CD4-positive, alpha-beta T cell treated with Interferon gamma for 1 hour (primary cell): ENCODE data around the gene KLHL25.
"Not testable (repeated sequence)": the region's sequence is repeated elsewhere in the genome, so short reads cannot be mapped to it uniquely, and the experiment has no call there.

ENCODE experiments used
- DNase-seq: peaks from one replicate; pipeline ENCODE4 v3.0.0-alpha.2; 2020

Gene KLHL25

GRCh38 chr15:85794598-85795336, at the start of gene KLHL25:
Gene KLHL25 (minus strand): TSS chr15:85794925. CDS start chr15:85769810, 25,115 bp downstream.
- peak; percentile 95 for DNase-seq

- no peak for DNase-seq
Observed at GRCh38 chr15:85840802-85841152, 46.1 kb upstream of the KLHL25 start.

GRCh38 chr15:85840079-85840801, 45.5 kb upstream of the KLHL25 start:
- peak; percentile 64 for DNase-seq

- DNase-seq = no peak
Observed at GRCh38 chr15:85839643-85840042, 44.9 kb upstream of the KLHL25 start.

GRCh38 chr15:85838655-85839054, 43.9 kb upstream of the KLHL25 start:
- DNase-seq = no peak

GRCh38 chr15:85837881-85838280, 43.2 kb upstream of the KLHL25 start:
- DNase-seq = no peak

GRCh38 chr15:85837011-85837433, 42.3 kb upstream of the KLHL25 start:
- DNase-seq = no peak

- no peak for DNase-seq
Observed at GRCh38 chr15:85834651-85835050, 39.9 kb upstream of the KLHL25 start.

GRCh38 chr15:85832394-85832793, 37.7 kb upstream of the KLHL25 start:
- DNase-seq = peak; percentile 43

GRCh38 chr15:85831415-85832113, 36.8 kb upstream of the KLHL25 start:
- DNase-seq = no peak

- DNase-seq = not testable (repeated sequence)
Observed at GRCh38 chr15:85829754-85830153, 35.0 kb upstream of the KLHL25 start.

GRCh38 chr15:85828874-85829273, 34.1 kb upstream of the KLHL25 start:
- no peak for DNase-seq

- DNase-seq = no peak
Observed at GRCh38 chr15:85828126-85828525, 33.4 kb upstream of the KLHL25 start.

GRCh38 chr15:85826756-85827515, 32.2 kb upstream of the KLHL25 start:
- DNase-seq = no peak

- no peak for DNase-seq
Observed at GRCh38 chr15:85825719-85826118, 31.0 kb upstream of the KLHL25 start.

GRCh38 chr15:85825118-85825517, 30.4 kb upstream of the KLHL25 start:
- no peak for DNase-seq

- DNase-seq = no peak
Observed at GRCh38 chr15:85821545-85821944, 26.8 kb upstream of the KLHL25 start.

GRCh38 chr15:85819938-85820337, 25.2 kb upstream of the KLHL25 start:
- no peak for DNase-seq

GRCh38 chr15:85813234-85813633, 18.5 kb upstream of the KLHL25 start:
- no peak for DNase-seq

- DNase-seq = no peak
Observed at GRCh38 chr15:85810075-85810474, 15.3 kb upstream of the KLHL25 start.

- no peak for DNase-seq
Observed at GRCh38 chr15:85805420-85805819, 10.7 kb upstream of the KLHL25 start.

GRCh38 chr15:85804481-85805170, 9.9 kb upstream of the KLHL25 start:
- no peak for DNase-seq
